Inflammatory macrophage treated with lipopolysaccharide for 4 hours (primary cell): Measurements from ENCODE around the gene WIZ.

Experiments
- DNase-seq: peaks from one replicate; pipeline ENCODE4 v3.0.0-alpha.2; 2020

WIZ gene

DNA sequence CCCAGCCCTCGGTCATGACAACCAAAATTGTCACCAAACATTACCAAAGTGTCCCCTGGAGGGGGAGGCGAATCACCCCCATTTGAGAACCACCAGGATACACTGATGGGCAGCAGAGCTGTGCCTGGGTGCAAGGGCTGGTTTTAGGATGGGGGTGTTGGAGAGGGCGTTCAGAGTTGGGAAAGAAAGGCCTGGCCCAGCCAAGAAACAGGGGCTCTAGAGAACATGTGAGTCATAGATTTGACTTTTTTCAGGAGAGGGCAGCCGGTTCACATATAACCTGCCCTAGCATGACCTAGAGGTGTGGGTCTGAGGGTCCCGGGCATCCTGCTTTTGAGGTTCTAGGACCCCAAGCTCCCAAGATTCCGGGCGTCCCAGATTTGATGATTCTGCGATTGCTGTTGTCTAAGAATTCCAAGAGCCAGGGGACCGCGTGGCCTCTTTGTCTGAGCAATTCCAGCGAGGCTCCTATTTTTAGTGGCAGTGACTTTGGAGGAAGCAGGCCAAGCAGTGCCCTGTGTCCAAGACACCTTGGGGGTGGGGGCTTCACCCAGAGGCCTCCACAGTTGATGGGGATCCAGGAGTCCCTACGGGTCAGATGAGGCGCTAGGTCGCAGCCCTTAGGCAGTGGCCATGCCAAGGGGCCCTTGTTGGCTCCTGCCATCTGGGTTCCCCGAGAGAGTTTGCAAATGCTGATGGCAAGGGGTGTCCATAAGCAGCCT lies 5.1 kb downstream of the WIZ start:
- DNase-seq = no peak

DNA sequence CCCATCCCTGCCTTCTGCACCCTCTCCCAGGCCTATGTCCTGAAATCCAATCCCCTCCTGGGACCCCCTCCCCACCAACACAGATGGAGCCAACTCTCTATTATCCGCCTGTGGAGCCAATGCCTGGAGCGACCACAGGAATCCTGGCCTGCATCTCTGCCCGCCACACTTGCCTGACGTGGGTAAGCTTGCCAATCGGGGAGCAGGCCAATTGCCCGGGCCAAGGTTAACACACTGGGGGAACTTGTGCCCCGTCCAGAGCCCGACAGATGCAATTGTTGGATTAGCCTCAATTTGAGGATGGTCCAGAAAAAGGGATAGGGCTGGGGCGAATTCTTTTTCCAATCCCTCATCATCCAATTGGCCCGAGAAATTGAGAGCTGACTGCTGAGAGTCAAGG lies 5.9 kb downstream of the WIZ start:
- no peak for DNase-seq

DNA sequence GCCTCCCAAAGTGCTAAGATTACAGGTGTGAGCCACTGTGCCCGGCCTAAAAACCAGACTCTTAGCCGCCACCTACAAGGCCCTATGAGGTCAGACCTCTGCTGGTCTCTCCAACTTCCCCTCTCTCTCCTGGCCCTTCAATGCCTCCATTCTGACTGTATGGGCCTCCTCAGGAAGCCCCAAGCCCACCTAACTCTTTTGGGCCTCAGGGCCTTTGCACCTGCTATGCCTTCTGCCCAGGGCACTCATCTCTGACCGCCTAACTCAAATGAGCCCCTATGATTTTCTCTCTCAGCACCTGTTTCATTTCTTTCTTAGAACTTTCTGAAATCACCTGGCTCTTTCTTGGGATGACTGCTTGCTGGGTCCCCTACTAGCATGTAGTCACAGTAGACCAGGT lies 6.4 kb downstream of the WIZ start:
- DNase-seq = no peak

GRCh38 chr19:15442142-15442920 lies 7.4 kb downstream of the WIZ start:
- no peak for DNase-seq

GRCh38 chr19:15441317-15441716 lies 8.4 kb downstream of the WIZ start:
- no peak for DNase-seq

- no peak for DNase-seq
Observed at GRCh38 chr19:15439821-15440641, 9.7 kb downstream of the WIZ start.

GRCh38 chr19:15439078-15439799 lies 10.5 kb downstream of the WIZ start:
- DNase-seq = no peak

GRCh38 chr19:15438577-15438976 lies 11.2 kb downstream of the WIZ start:
- no peak for DNase-seq

GRCh38 chr19:15438124-15438496 lies 11.6 kb downstream of the WIZ start:
- DNase-seq = no peak

DNA sequence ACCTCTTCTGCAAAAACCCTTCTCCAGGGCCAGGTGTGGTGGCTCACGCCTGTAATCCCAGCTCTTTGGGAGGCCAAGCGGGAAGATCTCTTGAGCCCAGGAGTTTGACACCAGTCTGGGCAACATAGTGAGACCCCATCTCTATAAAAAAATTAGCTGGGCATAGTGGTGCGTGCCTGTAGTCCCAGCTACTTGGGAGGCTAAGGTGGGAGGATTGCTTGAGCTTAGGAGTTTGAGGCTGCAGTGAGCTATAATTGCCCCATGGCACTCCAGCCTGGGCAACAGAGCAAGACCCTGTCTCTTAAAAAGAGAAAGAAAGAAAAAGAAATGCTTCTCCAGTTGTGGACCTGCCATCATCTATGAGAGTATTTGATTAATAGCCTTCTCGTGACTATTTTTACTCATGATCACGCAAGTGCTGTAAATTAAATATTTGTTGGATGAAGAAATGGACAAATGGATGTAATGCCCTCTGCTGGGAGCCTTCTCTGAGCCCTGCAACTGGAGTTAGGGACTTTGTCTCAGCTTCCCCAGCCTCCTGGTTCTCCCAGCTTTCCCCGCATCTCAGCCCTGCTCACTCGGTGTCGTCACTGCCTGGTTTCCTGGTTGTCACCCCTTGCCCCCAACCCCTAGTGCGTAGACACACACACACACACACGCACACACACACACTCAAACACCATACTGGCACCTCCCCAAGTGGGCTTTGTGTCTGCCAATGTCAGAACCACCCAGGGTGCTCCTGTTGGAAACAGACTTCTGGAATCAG lies 12.2 kb downstream of the WIZ start:
- no peak for DNase-seq

DNA sequence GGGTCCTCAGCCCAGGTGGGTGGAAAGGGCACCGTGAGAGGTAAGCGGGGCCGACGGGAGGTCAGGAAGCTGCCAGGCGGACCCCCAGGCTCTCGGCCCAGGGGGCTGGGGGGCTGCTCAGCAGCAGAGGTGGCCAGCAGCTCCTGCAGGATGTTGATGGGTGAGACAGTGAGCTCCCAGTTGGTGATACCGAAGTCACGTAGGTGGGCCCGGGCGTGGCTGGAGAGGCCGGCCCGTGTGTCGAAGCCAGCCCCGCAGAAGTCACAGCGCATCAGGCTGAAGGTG lies 13.0 kb downstream of the WIZ start:
- no peak for DNase-seq

DNA sequence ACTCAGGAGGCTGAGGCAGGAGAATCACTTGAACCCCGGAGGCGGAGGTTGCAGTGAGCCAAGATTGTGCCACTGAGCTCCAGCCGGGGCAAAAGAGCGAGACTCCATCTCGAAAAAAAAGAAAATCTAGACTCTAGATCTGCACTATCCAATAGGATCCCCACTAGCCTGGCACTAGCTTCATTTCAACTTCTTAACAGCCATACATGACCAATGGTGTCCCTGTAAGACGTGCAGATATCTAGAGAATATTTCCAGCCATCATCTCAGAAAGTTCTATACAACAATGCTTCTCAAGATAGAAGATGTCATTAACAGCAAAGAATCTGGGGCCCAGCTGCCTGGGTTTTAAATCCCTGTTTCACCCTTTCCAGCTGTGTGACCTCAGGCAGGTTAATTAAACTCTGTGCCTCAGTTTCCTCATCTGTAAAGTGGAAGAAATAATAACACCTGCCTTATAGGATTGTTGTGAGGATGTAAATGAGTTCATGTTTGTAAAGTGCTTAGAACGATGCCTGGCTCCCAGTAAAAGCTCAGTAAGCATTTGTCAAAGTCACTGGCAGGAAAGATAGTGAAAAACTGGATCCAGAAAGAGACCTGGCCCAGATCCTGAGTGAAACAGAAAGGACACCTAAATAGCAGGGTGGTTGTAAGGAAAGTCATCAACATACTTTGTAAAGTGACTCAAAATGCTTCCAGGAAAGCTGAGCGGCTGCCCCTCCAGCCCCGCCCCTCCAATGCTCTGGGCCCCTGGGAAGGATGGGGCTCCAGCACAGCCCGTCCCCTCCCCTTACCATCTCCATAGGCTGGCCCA lies 13.5 kb downstream of the WIZ start:
- no peak for DNase-seq

- no peak for DNase-seq
Observed at GRCh38 chr19:15433519-15434069, 16.2 kb downstream of the WIZ start.

GRCh38 chr19:15432629-15433518 lies 16.9 kb downstream of the WIZ start:
- peak; percentile 93 for DNase-seq

GRCh38 chr19:15432018-15432494 lies 17.7 kb downstream of the WIZ start:
- no peak for DNase-seq

- no peak for DNase-seq
Observed at GRCh38 chr19:15431396-15432017, 18.2 kb downstream of the WIZ start.

DNA sequence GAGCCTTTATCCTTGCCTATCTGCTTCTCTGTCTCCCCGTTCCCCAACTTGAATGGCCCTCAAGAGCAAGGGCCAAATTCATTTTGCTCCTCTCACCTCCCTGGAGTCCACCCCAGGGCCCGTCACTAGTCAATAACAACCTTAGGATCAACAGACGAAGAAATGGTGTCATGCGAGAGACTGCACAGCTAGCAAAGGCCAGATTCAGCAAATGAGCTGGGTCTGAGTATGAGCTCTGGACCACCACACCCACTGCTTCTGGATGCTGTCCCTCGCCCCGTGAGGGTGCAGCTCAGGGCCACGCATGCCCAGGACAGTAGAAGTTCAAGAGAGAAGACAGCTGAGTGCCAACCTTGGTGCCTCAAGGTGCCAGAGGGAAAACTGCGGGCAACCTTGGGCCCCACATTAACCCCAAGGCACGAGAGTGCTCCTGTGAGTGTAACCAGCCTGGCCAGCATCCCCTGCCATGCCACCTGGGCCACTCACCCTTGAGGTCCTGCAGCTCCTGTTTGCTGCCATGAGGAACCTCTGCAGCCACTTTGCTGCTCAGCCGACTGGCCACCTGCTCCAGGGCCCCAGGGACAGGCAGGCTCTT lies 19.1 kb downstream of the WIZ start:
- no peak for DNase-seq

DNA sequence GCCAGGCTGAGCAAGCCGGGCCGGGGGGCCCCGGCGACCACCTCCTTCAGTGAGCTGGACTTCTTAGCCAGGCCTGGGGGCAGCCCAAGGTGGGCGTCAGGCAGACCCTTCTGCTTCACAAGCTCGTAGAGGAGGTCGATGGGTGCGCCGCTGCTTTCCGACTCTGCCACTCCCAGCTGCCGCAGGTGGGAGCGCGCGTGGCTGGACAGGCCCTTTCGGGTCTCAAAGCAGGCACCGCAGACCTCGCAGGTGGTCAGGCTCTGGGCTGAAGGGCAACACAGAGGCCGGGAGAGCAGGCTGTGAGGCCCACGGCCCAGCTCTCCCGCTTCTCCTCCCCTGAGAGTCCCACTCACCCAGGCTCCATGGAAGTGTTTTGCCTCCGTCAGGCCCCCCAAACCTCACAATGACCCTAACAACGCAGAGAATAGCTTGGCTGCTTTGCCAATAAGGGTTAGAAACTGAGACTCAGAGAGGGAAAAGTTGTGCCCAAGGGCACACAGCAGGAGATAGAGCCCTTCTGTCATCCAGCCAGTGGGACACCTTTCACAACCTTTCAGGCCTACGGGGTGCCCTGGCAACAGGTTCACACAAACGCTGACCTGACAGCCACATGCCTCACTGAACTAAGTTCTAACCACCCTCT lies 19.8 kb downstream of the WIZ start:
- DNase-seq = no peak
